Measurements from ENCODE around the gene FGFBP1. TPM values are rescaled to one million over a fixed set of nuclear protein-coding genes. Genes with fewer than 3 reads are reported as not detected.

The FGFBP1 gene
- total RNA-seq, 3 donors from 2014 or later, result not detected

GRCh38 chr4:15912961-15913630 lies 25.4 kb downstream of the FGFBP1 start:
- Mint-ChIP-seq H3K4me3 (no peak overlapping the region), H3K27me3 (ENCODE audit: low read depth) (peaks cover 3% of the 10 kb centered on the region), H3K9me3 (peaks cover 7% of the 10 kb centered on the region), H3K36me3 (ENCODE audit: insufficient read depth) (no peaks in the 10 kb centered on the region), H3K4me1 (ENCODE audit: low read depth) (no peaks in the 10 kb centered on the region)
- no peak for ATAC-seq
- DNase-seq, result no peak

GRCh38 chr4:15912236-15912635 lies 26.3 kb downstream of the FGFBP1 start:
- Mint-ChIP-seq H3K36me3 (ENCODE audit: insufficient read depth) (no peaks in the 10 kb centered on the region), H3K4me1 (ENCODE audit: low read depth) (no peaks in the 10 kb centered on the region), H3K9me3 (peaks cover 7% of the 10 kb centered on the region), H3K27me3 (ENCODE audit: low read depth) (peaks cover 3% of the 10 kb centered on the region), H3K4me3 (no peak overlapping the region)
- no peak for ATAC-seq
- no peak for DNase-seq

- DNase-seq (no peak), ATAC-seq (no peak)
- Mint-ChIP-seq H3K4me1 (ENCODE audit: low read depth) (no peaks in the 10 kb centered on the region), H3K4me3 (no peak overlapping the region), H3K27me3 (ENCODE audit: low read depth) (peaks cover 7% of the 10 kb centered on the region), H3K9me3 (no peaks in the 10 kb centered on the region), H3K36me3 (ENCODE audit: insufficient read depth) (no peaks in the 10 kb centered on the region)
Measured at GRCh38 chr4:15910155-15910940, 28.2 kb downstream of the FGFBP1 start.

GRCh38 chr4:15907430-15907829 lies 31.1 kb downstream of the FGFBP1 start:
- Mint-ChIP-seq H3K36me3 (ENCODE audit: insufficient read depth) (no peaks in the 10 kb centered on the region), H3K27me3 (ENCODE audit: low read depth) (peaks cover 24% of the 10 kb centered on the region), H3K4me3 (no peak overlapping the region), H3K9me3 (no peaks in the 10 kb centered on the region), H3K4me1 (ENCODE audit: low read depth) (no peaks in the 10 kb centered on the region)
- DNase-seq (no peak), ATAC-seq (no peak)

DNA sequence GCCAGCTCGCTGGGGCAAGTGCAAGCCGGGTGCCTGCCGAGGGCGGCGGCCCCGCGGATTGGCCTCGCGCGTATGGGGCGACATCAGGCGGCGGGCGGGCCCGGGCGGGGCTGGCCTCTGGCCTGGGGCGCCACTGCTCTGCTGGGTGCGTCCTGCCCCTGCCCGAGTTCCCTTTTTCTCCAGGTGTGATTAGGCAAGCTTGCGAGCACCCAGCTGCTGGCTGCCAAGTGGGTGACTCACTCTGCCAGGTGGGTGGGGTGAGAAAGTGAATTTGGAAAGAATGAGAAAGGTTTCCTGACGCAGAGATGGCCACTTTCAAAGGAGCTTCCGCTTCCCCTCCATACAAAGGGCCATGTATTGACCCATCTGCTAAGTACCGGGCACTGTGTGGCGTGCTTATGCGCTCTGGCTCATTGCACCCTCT lies 32.5 kb downstream of the FGFBP1 start:
- Mint-ChIP-seq H3K36me3 (ENCODE audit: insufficient read depth) (no peaks in the 10 kb centered on the region), H3K4me3 (no peak overlapping the region), H3K4me1 (ENCODE audit: low read depth) (no peaks in the 10 kb centered on the region), H3K9me3 (no peaks in the 10 kb centered on the region), H3K27me3 (ENCODE audit: low read depth) (peaks cover 28% of the 10 kb centered on the region)
- DNase-seq (no peak), ATAC-seq (peak; percentile 34 to 58)

GRCh38 chr4:15902746-15903145 lies 35.8 kb downstream of the FGFBP1 start:
- no peaks in the 10 kb centered on the region for H3K9me3 Mint-ChIP-seq
- no peaks in the 10 kb centered on the region for H3K4me1 Mint-ChIP-seq (ENCODE audit: low read depth)
- peaks cover 45% of the 10 kb centered on the region for H3K27me3 Mint-ChIP-seq (ENCODE audit: low read depth)
- no peaks in the 10 kb centered on the region for H3K36me3 Mint-ChIP-seq (ENCODE audit: insufficient read depth)
- H3K4me3 Mint-ChIP-seq, result no peak overlapping the region
- DNase-seq (no peak), ATAC-seq (no peak)

- ATAC-seq (peak in 1 of 2 donors; percentile 37), DNase-seq (no peak)
- peaks cover 45% of the 10 kb centered on the region for H3K27me3 Mint-ChIP-seq (ENCODE audit: low read depth)
- no peaks in the 10 kb centered on the region for H3K36me3 Mint-ChIP-seq (ENCODE audit: insufficient read depth)
- no peaks in the 10 kb centered on the region for H3K9me3 Mint-ChIP-seq
- no peaks in the 10 kb centered on the region for H3K4me1 Mint-ChIP-seq (ENCODE audit: low read depth)
- no peak overlapping the region for H3K4me3 Mint-ChIP-seq
Measured at GRCh38 chr4:15901998-15902397, 36.5 kb downstream of the FGFBP1 start.

DNA sequence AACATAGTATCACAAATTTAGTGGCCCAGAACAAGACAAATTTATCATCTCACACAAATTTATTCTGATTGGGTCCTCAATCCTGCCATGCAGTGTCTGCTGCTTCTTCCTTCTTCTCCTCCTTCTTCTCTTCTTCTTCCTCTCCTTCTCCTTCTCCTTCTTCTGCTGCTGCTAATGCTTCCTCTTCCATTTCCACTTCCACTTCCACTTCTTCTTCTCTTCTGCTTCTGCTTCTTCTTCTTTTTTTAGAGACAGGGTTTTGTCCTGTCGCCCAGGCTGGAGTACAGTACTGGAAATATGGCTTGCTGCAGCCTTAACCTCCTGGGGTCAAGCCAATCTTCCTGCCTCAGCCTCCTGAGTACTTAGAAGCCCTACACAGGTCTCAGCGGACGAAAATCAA lies 37.5 kb downstream of the FGFBP1 start:
- no peak overlapping the region for H3K4me3 Mint-ChIP-seq
- no peaks in the 10 kb centered on the region for H3K9me3 Mint-ChIP-seq
- DNase-seq (no peak), ATAC-seq (no peak)
- no peaks in the 10 kb centered on the region for H3K36me3 Mint-ChIP-seq (ENCODE audit: insufficient read depth)
- no peaks in the 10 kb centered on the region for H3K4me1 Mint-ChIP-seq (ENCODE audit: low read depth)
- peaks cover 45% of the 10 kb centered on the region for H3K27me3 Mint-ChIP-seq (ENCODE audit: low read depth)

DNA sequence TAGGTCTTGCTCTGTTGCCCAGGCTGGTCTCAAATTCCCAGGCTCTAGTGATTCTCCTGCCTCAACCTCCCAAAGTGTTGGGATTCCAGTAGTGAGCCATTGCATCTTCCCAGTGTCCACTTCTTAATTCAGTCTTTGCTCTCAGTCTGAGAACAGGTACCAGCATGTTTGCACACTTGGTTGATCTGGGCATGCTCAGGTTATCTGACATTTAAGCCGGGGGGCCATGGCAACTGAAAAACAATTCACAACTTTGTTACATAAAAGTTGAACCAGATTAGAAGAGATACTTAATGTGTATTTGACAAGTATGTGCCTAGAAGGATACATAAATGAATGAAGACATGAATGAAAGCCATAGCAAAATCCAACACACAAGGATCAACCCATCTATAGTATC lies 39.0 kb downstream of the FGFBP1 start:
- no peak for ATAC-seq
- no peak overlapping the region for H3K4me3 Mint-ChIP-seq
- peaks cover 34% of the 10 kb centered on the region for H3K27me3 Mint-ChIP-seq (ENCODE audit: low read depth)
- H3K36me3 Mint-ChIP-seq (ENCODE audit: insufficient read depth), result no peaks in the 10 kb centered on the region
- no peaks in the 10 kb centered on the region for H3K9me3 Mint-ChIP-seq
- DNase-seq, result no peak
- no peaks in the 10 kb centered on the region for H3K4me1 Mint-ChIP-seq (ENCODE audit: low read depth)

DNA sequence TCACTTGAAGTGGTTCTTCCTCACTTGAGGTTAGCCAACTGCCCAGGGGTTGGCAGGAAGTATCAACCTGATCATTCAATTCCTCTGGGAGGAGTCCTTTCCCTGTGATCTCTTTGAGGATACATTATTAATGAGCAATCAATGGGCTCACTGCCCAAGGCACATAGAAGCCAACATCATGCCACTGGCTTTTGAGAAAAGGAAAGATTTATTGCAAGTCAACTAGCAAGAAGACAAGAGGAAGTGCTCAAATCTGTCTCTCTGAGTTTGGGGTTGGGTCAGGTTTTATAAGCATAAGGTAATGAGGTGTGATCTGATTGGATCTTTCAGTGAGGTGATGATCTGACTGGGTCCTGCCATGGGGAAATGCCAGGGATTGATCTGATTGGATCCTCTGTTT lies 39.6 kb downstream of the FGFBP1 start:
- ATAC-seq, result no peak
- Mint-ChIP-seq H3K27me3 (ENCODE audit: low read depth) (peaks cover 30% of the 10 kb centered on the region), H3K4me1 (ENCODE audit: low read depth) (no peaks in the 10 kb centered on the region), H3K9me3 (no peaks in the 10 kb centered on the region), H3K36me3 (ENCODE audit: insufficient read depth) (no peaks in the 10 kb centered on the region), H3K4me3 (no peak overlapping the region)
- no peak for DNase-seq

DNA sequence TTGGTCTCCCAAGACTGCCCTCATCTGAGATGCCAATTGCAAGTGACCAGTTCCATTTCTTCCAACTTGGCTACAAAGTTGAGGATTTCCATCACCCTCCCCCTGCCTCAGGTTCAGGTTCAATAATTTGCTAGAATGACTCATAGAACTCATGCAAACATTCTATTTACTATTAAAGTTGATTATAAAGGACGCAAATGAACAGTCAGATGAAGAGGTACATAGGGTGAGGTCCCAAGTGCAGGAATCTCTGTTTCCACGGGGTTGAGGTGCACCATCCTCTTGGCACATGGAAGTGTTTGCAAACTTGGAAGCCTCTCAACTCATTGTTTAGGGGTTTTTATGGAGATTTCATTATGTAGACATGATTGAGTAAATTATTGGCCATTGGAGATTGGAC lies 41.0 kb downstream of the FGFBP1 start:
- Mint-ChIP-seq H3K4me1 (ENCODE audit: low read depth) (no peaks in the 10 kb centered on the region), H3K36me3 (ENCODE audit: insufficient read depth) (no peaks in the 10 kb centered on the region), H3K9me3 (no peaks in the 10 kb centered on the region), H3K27me3 (ENCODE audit: low read depth) (peaks cover 25% of the 10 kb centered on the region), H3K4me3 (no peak overlapping the region)
- ATAC-seq (no peak), DNase-seq (no peak)

GRCh38 chr4:15894921-15895916 lies 43.3 kb downstream of the FGFBP1 start:
- no peak for DNase-seq
- no peak for ATAC-seq
- Mint-ChIP-seq H3K9me3 (no peaks in the 10 kb centered on the region), H3K4me1 (ENCODE audit: low read depth) (peaks cover 3% of the 10 kb centered on the region), H3K27me3 (ENCODE audit: low read depth) (peaks cover 18% of the 10 kb centered on the region), H3K36me3 (ENCODE audit: insufficient read depth) (no peaks in the 10 kb centered on the region), H3K4me3 (no peak overlapping the region)

DNA sequence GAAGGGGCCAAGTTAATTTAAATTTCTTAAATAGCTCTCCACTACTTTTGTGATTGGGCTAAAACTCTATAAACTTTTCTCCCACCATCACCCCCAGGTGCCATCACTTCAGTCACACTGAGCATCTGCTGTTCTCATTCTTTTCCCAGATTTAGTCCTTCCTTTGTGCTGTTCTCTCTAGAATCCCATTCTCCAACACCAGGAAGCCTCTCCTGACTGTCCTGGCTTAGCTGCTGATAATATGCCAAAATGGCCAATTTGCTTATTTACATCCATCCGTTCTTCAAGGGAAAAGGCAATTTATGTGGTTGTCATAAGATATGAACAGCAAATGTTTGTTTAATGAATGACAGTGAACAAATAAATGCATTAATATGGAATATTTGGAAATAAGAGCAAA lies 44.1 kb downstream of the FGFBP1 start:
- H3K27me3 Mint-ChIP-seq (ENCODE audit: low read depth), result peaks cover 15% of the 10 kb centered on the region
- no peaks in the 10 kb centered on the region for H3K36me3 Mint-ChIP-seq (ENCODE audit: insufficient read depth)
- no peak for ATAC-seq
- H3K9me3 Mint-ChIP-seq, result no peaks in the 10 kb centered on the region
- H3K4me3 Mint-ChIP-seq, result no peak overlapping the region
- H3K4me1 Mint-ChIP-seq (ENCODE audit: low read depth), result peaks cover 3% of the 10 kb centered on the region
- DNase-seq, result no peak

- ATAC-seq (no peak), DNase-seq (no peak)
- no peaks in the 10 kb centered on the region for H3K9me3 Mint-ChIP-seq
- peaks cover 3% of the 10 kb centered on the region for H3K4me1 Mint-ChIP-seq (ENCODE audit: low read depth)
- H3K4me3 Mint-ChIP-seq, result no peak overlapping the region
- peaks cover 12% of the 10 kb centered on the region for H3K27me3 Mint-ChIP-seq (ENCODE audit: low read depth)
- H3K36me3 Mint-ChIP-seq (ENCODE audit: insufficient read depth), result no peaks in the 10 kb centered on the region
Measured at GRCh38 chr4:15893962-15894361, 44.6 kb downstream of the FGFBP1 start.

Measured in activated T-cell treated with anti-CD3 and anti-CD28 coated beads, Interleukin-2, amount 50 U/mL, for 4 hours (primary cell).